ENCODE data around the gene KANSL1.
"Not testable (repeated sequence)": the region's sequence is repeated elsewhere in the genome, so short reads cannot be mapped to it uniquely, and the experiment has no call there.

KANSL1 gene

GRCh38 chr17:46193151-46193625 lies at the start of gene KANSL1:
TSS of gene KANSL1 (minus strand) at chr17:46193429. CDS start at chr17:46172143, 21,286 bp downstream.
- DNase-seq (ENCODE audit: low read depth): no peak

- not testable (repeated sequence) for DNase-seq (ENCODE audit: low read depth)
Observed at GRCh38 chr17:46231359-46231758, 38.1 kb upstream of the KANSL1 start.

- DNase-seq (ENCODE audit: low read depth): peak; percentile 70
Observed at GRCh38 chr17:46225274-46225794, 32.1 kb upstream of the KANSL1 start.

- DNase-seq (ENCODE audit: low read depth): not testable (repeated sequence)
Observed at GRCh38 chr17:46224864-46225263, 31.6 kb upstream of the KANSL1 start.

- not testable (repeated sequence) for DNase-seq (ENCODE audit: low read depth)
Observed at GRCh38 chr17:46223041-46223440, 29.8 kb upstream of the KANSL1 start.

GRCh38 chr17:46216682-46217081 lies 23.5 kb upstream of the KANSL1 start:
- no peak for DNase-seq (ENCODE audit: low read depth)

GRCh38 chr17:46212634-46213435 lies 19.6 kb upstream of the KANSL1 start:
- peak; percentile 32 for DNase-seq (ENCODE audit: low read depth)

- DNase-seq (ENCODE audit: low read depth): no peak
Observed at GRCh38 chr17:46208997-46209396, 15.8 kb upstream of the KANSL1 start.

GRCh38 chr17:46205975-46206374 lies 12.7 kb upstream of the KANSL1 start:
- DNase-seq (ENCODE audit: low read depth): no peak

GRCh38 chr17:46202424-46202823 lies 9.2 kb upstream of the KANSL1 start:
- DNase-seq (ENCODE audit: low read depth): no peak

- no peak for DNase-seq (ENCODE audit: low read depth)
Observed at GRCh38 chr17:46201491-46201890, 8.3 kb upstream of the KANSL1 start.

- no peak for DNase-seq (ENCODE audit: low read depth)
Observed at GRCh38 chr17:46200197-46200596, 7.0 kb upstream of the KANSL1 start.

- DNase-seq (ENCODE audit: low read depth): no peak
Observed at GRCh38 chr17:46199379-46199778, 6.2 kb upstream of the KANSL1 start.

- DNase-seq (ENCODE audit: low read depth): no peak
Observed at GRCh38 chr17:46198233-46198632, 5.0 kb upstream of the KANSL1 start.

- no peak for DNase-seq (ENCODE audit: low read depth)
Observed at GRCh38 chr17:46197530-46197929, 4.3 kb upstream of the KANSL1 start.

GRCh38 chr17:46195939-46196716 lies 2.9 kb upstream of the KANSL1 start:
- no peak for DNase-seq (ENCODE audit: low read depth)

- DNase-seq (ENCODE audit: low read depth): no peak
Observed at GRCh38 chr17:46195217-46195855, 2.1 kb upstream of the KANSL1 start.

- DNase-seq (ENCODE audit: low read depth): no peak
Observed at GRCh38 chr17:46194393-46195216, 1.4 kb upstream of the KANSL1 start.

GRCh38 chr17:46193626-46194392 lies 580 bp upstream of the KANSL1 start:
- peak; percentile 78 for DNase-seq (ENCODE audit: low read depth)

GRCh38 chr17:46192439-46193150 lies 634 bp downstream of the KANSL1 start:
- DNase-seq (ENCODE audit: low read depth): no peak
